Endothelial cell of umbilical vein (primary cell): ENCODE results near the gene CHERP. TPM values are rescaled to one million over a fixed set of nuclear protein-coding genes. Genes with fewer than 3 reads are reported as not detected.

ENCODE experiments used
- BruUV-seq: library from RNA; stranded (reverse); fragments of 400-500 nt; replicated peaks from 2 replicates; lab custom pipeline; 2021; lab: Mats Ljungman, UMichigan
- CTCF ChIA-PET: fragments of 300-600, 350-600 bp; sonication (Branson Sonifier 250); formaldehyde crosslinking; loops from one replicate; lab custom pipeline; 2021; ENCODE audit warnings: antibody characterized with exemption, inconsistent platforms; lab: Charles Lee
- POLR2A ChIA-PET: fragments of 300-600, 350-600 bp; sonication (Branson Sonifier 250); formaldehyde crosslinking; loops from one replicate; lab custom pipeline; 2021; ENCODE audit warnings: antibody characterized with exemption, inconsistent platforms; lab: Charles Lee
- DNase-seq: peaks from one replicate; pipeline ENCODE4 v3.0.0-alpha.2; 2011; ENCODE audit warnings: low read depth, low spot score
- FAIRE-seq: peaks from 2 replicates; lab custom pipeline; 2011; peaks lifted over from hg19 to GRCh38; lab: Jason Lieb, UNC
- H2AFZ ChIP-seq: 2 replicates; pipeline ENCODE4 v1.6.0; 2012; ENCODE audit warnings: low read depth, low read length, control low read depth, inconsistent platforms
- H3K27ac ChIP-seq: 2 replicates; pipeline ENCODE4 v1.5.1; 2011; ENCODE audit warnings: low read depth, mild to moderate bottlenecking, control low read depth, low read length, moderate library complexity; ENCODE audit not compliant: insufficient read depth
- H3K27me3 ChIP-seq, 2 experiments: 2 replicates each; pipeline versions ENCODE4 v1.6.0 to v1.6.1; 2011; ENCODE audit warnings: low read length in 2 of 2, mixed read lengths in 1 of 2; ENCODE audit not compliant: control insufficient read depth in 2 of 2, insufficient read depth in 2 of 2
- H3K36me3 ChIP-seq, 2 experiments: 2 replicates in 1 of 2; 3 replicates in 1 of 2; pipeline ENCODE4 v1.5.1; 2011; ENCODE audit warnings: low read length in 2 of 2, mild to moderate bottlenecking in 1 of 2, moderate library complexity in 1 of 2; ENCODE audit not compliant: control insufficient read depth in 2 of 2, insufficient read depth in 2 of 2; ENCODE audit errors: extremely low read depth in 1 of 2
- H3K4me1 ChIP-seq: 3 replicates; pipeline ENCODE4 v1.5.1; 2011; ENCODE audit warnings: mild to moderate bottlenecking, low read length; ENCODE audit not compliant: control insufficient read depth, insufficient read depth; ENCODE audit errors: extremely low read depth
- H3K4me2 ChIP-seq: 2 replicates; pipeline ENCODE4 v1.6.1; 2011; ENCODE audit warnings: low read length, control low read depth, mixed read lengths; ENCODE audit not compliant: insufficient read depth
- H3K4me3 ChIP-seq, 3 experiments: fragments of 200-600 bp in 1 of 3; sonication (generic), shearing (Covaris generic) in 1 of 3; replicated peaks in 1 of 3; 2 replicates each; pipeline ENCODE4 v1.5.1; 2011 to 2016; ENCODE audit warnings: control low read depth in 3 of 3, low read length in 3 of 3, mild to moderate bottlenecking in 2 of 3, inconsistent platforms in 1 of 3, low read depth in 1 of 3, moderate library complexity in 1 of 3; ENCODE audit not compliant: insufficient read depth in 1 of 3
- H3K79me2 ChIP-seq: 2 replicates; pipeline ENCODE4 v1.6.0; 2012; ENCODE audit warnings: low read length, inconsistent platforms; ENCODE audit not compliant: control insufficient read depth, insufficient read depth
- H3K9ac ChIP-seq: replicated peaks from 2 replicates; pipeline ENCODE3; 2011; ENCODE audit warnings: low read length, control low read depth; ENCODE audit not compliant: insufficient read depth; ENCODE audit errors: extremely low read depth
- H3K9me1 ChIP-seq: replicated peaks from 3 replicates; pipeline ENCODE4 v1.6.0; 2011; ENCODE audit warnings: mild to moderate bottlenecking, low read length; ENCODE audit not compliant: control insufficient read depth, insufficient read depth; ENCODE audit errors: extremely low read depth
- H3K9me3 ChIP-seq: replicated peaks from 2 replicates; pipeline ENCODE4 v1.5.1; 2012; ENCODE audit warnings: low read length, inconsistent platforms; ENCODE audit not compliant: control insufficient read depth, insufficient read depth
- H4K20me1 ChIP-seq: replicated peaks from 2 replicates; pipeline ENCODE3; 2011; ENCODE audit warnings: mild to moderate bottlenecking, low read length; ENCODE audit not compliant: control insufficient read depth, insufficient read depth; ENCODE audit errors: extremely low read depth
- CTCF ChIP-seq, 2 donors: IDR thresholded peaks; 1 replicate in 1 of 2; 2 replicates in 1 of 2; pipeline ENCODE4 v1.5.1; 2011; ENCODE audit warnings: low read length in 2 of 2, mild to moderate bottlenecking in 2 of 2, moderate library complexity in 2 of 2, control low read depth in 1 of 2, inconsistent platforms in 1 of 2, low read depth in 1 of 2; ENCODE audit not compliant: insufficient read depth in 1 of 2; ENCODE audit errors: extremely low read depth in 1 of 2
- EZH2 ChIP-seq: IDR thresholded peaks from 2 replicates; pipeline ENCODE4 v1.6.1; 2012; ENCODE audit warnings: borderline replicate concordance, low read depth, mild to moderate bottlenecking, moderate library complexity, low read length, inconsistent platforms; ENCODE audit not compliant: severe bottlenecking
- FOS ChIP-seq: IDR thresholded peaks from 2 replicates; pipeline ENCODE4 v1.6.1; 2011; ENCODE audit warnings: mild to moderate bottlenecking, low read length, moderate library complexity, borderline replicate concordance; ENCODE audit not compliant: insufficient read depth
- GATA2 ChIP-seq: IDR thresholded peaks from 2 replicates; pipeline ENCODE4 v1.7.0; 2011; ENCODE audit warnings: low read depth, mild to moderate bottlenecking, moderate library complexity, mixed read lengths, low read length; ENCODE audit not compliant: insufficient read length, insufficient read depth
- JUN ChIP-seq: IDR thresholded peaks from 2 replicates; pipeline ENCODE4 v1.6.1; 2011; ENCODE audit warnings: borderline replicate concordance, low read depth; ENCODE audit not compliant: insufficient read length, insufficient read depth
- MYC ChIP-seq: IDR thresholded peaks from one replicate; pipeline ENCODE4 v1.6.1; 2011; ENCODE audit warnings: mild to moderate bottlenecking, low read depth, low read length
- POLR2A ChIP-seq: IDR thresholded peaks from 2 replicates; pipeline ENCODE4 v1.6.1; 2012; ENCODE audit warnings: low read depth, mild to moderate bottlenecking, control low read depth, low read length
- POLR2AphosphoS5 ChIP-seq: IDR thresholded peaks from 2 replicates; pipeline ENCODE4 v1.6.1; 2012; ENCODE audit warnings: low read depth, mild to moderate bottlenecking, control low read depth, low read length, moderate library complexity; ENCODE audit not compliant: insufficient read depth
- dilution Hi-C: fragments of 300-500 bp; cut with MboI; formaldehyde crosslinking; loops from one replicate; pipeline ENCODE4 v1.15.0; 2019; ENCODE audit warnings: low sequenced_read_pairs; ENCODE audit not compliant: extremely low pct_ligation_motif_present
- intact Hi-C: fragments of 100-400 bp; cut with micrococcal nuclease; formaldehyde crosslinking; loops from one replicate; pipeline ENCODE4 v1.10.0; 2022
- polyA plus RNA-seq, 4 experiments: library from polyadenylated mRNA; depleted of rRNA in 3 of 4; stranded (reverse) in 3 of 4; unstranded in 1 of 4; fragments of >200 nt; gene quantifications; 2 replicates each; pipeline versions ENCODE4 v1.2.1 to v1.2.3, GENCODE V29; 2011 to 2012; ENCODE audit warnings: missing spikeins in 1 of 4
- total RNA-seq: library from RNA; stranded (reverse); gene quantifications from 2 replicates; pipeline ENCODE4 v1.2.3, GENCODE V29; 2021
- TF ChIP-seq, protein P1 (sequence below): IDR thresholded peaks from 2 replicates; pipeline ENCODE4 v1.6.1; 2011; ENCODE audit not compliant: insufficient read depth, insufficient read length

The CHERP gene
- total and polyA plus RNA-seq, 2 donors (not counting 3 experiments of a cell fraction or from before 2014, with no cell fraction given) = 8.9 to 53.9 TPM

GRCh38 chr19:16520986-16521624 lies 21.1 kb downstream of the CHERP start:
- Histone ChIP-seq H3K9me3 (no peaks in the 10 kb centered on the region), H2AFZ (no peak overlapping the region), H3K4me1 (no peaks in the 10 kb centered on the region), H3K79me2 (no peaks in the 10 kb centered on the region), H4K20me1 (no peaks in the 10 kb centered on the region), H3K9me1 (no peaks in the 10 kb centered on the region), H3K27me3 (no peaks in the 10 kb centered on the region), H3K9ac (no peak overlapping the region), H3K4me3 (no peak overlapping the region), H3K36me3 (peaks cover 28 to 65% of the 10 kb centered on the region in 2 experiments), H3K27ac (no peak overlapping the region), H3K4me2 (no peak overlapping the region)
- intact Hi-C loops (no loop called here), dilution Hi-C loops (no loop called here)
- no TSS peak for BruUV-seq
- ChIA-PET POLR2A (no interaction called here), CTCF (interaction anchor here (0.6 to 1.2 kb wide), 2 partner anchors 58 to 249 kb away, joined by 3 read pairs; no protein-coding TSS in a partner anchor)
- TF ChIP-seq POLR2A (no peak), GATA2 (no peak), EZH2 (no peak), MYC (no peak), FOS (no peak), JUN (no peak), POLR2AphosphoS5 (no peak), CTCF (IDR thresholded peaks at IDR 0.05; ENCODE audit: extremely low read depth in 1 of 2, insufficient read depth in 1 of 2, low read depth in 1 of 2, low read length in 2 of 2) (no peak)
- TF ChIP-seq, protein P1, sequence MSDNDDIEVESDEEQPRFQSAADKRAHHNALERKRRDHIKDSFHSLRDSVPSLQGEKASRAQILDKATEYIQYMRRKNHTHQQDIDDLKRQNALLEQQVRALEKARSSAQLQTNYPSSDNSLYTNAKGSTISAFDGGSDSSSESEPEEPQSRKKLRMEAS = no peak
- DNase-seq (no peak), FAIRE-seq (no peak)
